ENCODE data around the gene TMEM201.

- TF ChIP-seq CTCF (IDR thresholded peaks at IDR 0.05) (no peak), ZFX (IDR thresholded peaks at IDR 0.05; ENCODE audit: borderline replicate concordance) (no peak)
These were observed 36.7 kb upstream of the TMEM201 start for GRCh38 chr1:9551984-9552383.

Measured in 22Rv1 (cell line).